A673 (cell line): ENCODE measurements around the gene NUP62. TPM values are rescaled to one million over a fixed set of nuclear protein-coding genes. Genes with fewer than 3 reads are reported as not detected.
A peak's percentile ranks its signal among the peaks of the same experiment; 100 is the strongest.

Experiments
- BruUV-seq: library from RNA; stranded (reverse); fragments of 400-500 nt; replicated peaks from 2 replicates; lab custom pipeline; 2021; lab: Mats Ljungman, UMichigan
- CTCF ChIA-PET: fragments of 300-600 bp; sonication (Branson Sonifier 250); formaldehyde crosslinking; loops from one replicate; lab custom pipeline; 2022; ENCODE audit warnings: antibody characterized with exemption; lab: Charles Lee
- POLR2A ChIA-PET: fragments of 300-600 bp; sonication (Branson Sonifier 250); formaldehyde crosslinking; loops from one replicate; lab custom pipeline; 2022; ENCODE audit warnings: antibody characterized with exemption; ENCODE audit not compliant: low non-redundant PET; lab: Charles Lee
- DNase-seq: peaks from one replicate; pipeline ENCODE4 v3.0.0-alpha.2; 2015; ENCODE audit warnings: low spot score
- H3K27ac ChIP-seq: fragments of 200-600 bp; sonication (generic); 2 replicates; pipeline ENCODE4 v1.5.1; 2016; ENCODE audit warnings: mixed run types, low read depth, mild to moderate bottlenecking, mixed read lengths, antibody characterized with exemption, low read length; ENCODE audit not compliant: poor library complexity, severe bottlenecking
- H3K27me3 ChIP-seq: fragments of 200-600 bp; sonication (generic); replicated peaks from 2 replicates; pipeline ENCODE4 v1.6.1; 2017; ENCODE audit warnings: mixed run types, low read depth, mild to moderate bottlenecking, mixed read lengths, antibody characterized with exemption, low read length; ENCODE audit not compliant: insufficient read depth, poor library complexity
- H3K36me3 ChIP-seq: fragments of 200-600 bp; sonication (generic); 2 replicates; pipeline ENCODE4 v1.6.1; 2016; ENCODE audit warnings: mixed run types, mild to moderate bottlenecking, mixed read lengths, antibody characterized with exemption, low read length; ENCODE audit not compliant: insufficient read depth, poor library complexity, severe bottlenecking
- H3K4me1 ChIP-seq: fragments of 200-600 bp; sonication (generic); 2 replicates; pipeline ENCODE4 v1.6.1; 2017; ENCODE audit warnings: mixed run types, mild to moderate bottlenecking, mixed read lengths, antibody characterized with exemption, low read length; ENCODE audit not compliant: insufficient read depth, poor library complexity, severe bottlenecking
- H3K4me3 ChIP-seq: fragments of 200-600 bp; sonication (generic); 2 replicates; pipeline ENCODE4 v1.5.1; 2016; ENCODE audit warnings: low read depth, mixed run types, mild to moderate bottlenecking, mixed read lengths, low read length; ENCODE audit not compliant: poor library complexity, severe bottlenecking
- H3K9me3 ChIP-seq: fragments of 200-600 bp; sonication (generic); 2 replicates; pipeline ENCODE4 v1.6.1; 2016; ENCODE audit warnings: mixed run types, low read depth, mild to moderate bottlenecking, mixed read lengths, antibody characterized with exemption, low read length; ENCODE audit not compliant: poor library complexity, severe bottlenecking
- EZH2 ChIP-seq: fragments of 200-600 bp; sonication (generic); IDR thresholded peaks from 2 replicates; pipeline ENCODE4 v1.6.1; 2017; ENCODE audit warnings: borderline replicate concordance, low read depth, mild to moderate bottlenecking, mixed read lengths, antibody characterized with exemption, low read length; ENCODE audit not compliant: poor library complexity, severe bottlenecking
- intact Hi-C: fragments of 100-400 bp; cut with micrococcal nuclease; formaldehyde crosslinking; loops from one replicate; pipeline ENCODE4 v1.10.0; 2022; ENCODE audit not compliant: unreplicated experiment
- total RNA-seq: library from RNA; stranded (reverse); gene quantifications from 2 replicates; pipeline ENCODE4 v1.2.3, GENCODE V29; 2021
- TF ChIP-seq, protein P1 (sequence below): fragments of 300-800, 200-600 bp; sonication (generic); conservative IDR thresholded peaks from 2 replicates; pipeline ENCODE4 v1.5.1; 2017; ENCODE audit warnings: low read depth, mild to moderate bottlenecking, antibody characterized with exemption, low read length, moderate library complexity, mixed read lengths

The NUP62 gene
- total RNA-seq, 1 experiment from 2014 or later, result 98.5 TPM

DNA sequence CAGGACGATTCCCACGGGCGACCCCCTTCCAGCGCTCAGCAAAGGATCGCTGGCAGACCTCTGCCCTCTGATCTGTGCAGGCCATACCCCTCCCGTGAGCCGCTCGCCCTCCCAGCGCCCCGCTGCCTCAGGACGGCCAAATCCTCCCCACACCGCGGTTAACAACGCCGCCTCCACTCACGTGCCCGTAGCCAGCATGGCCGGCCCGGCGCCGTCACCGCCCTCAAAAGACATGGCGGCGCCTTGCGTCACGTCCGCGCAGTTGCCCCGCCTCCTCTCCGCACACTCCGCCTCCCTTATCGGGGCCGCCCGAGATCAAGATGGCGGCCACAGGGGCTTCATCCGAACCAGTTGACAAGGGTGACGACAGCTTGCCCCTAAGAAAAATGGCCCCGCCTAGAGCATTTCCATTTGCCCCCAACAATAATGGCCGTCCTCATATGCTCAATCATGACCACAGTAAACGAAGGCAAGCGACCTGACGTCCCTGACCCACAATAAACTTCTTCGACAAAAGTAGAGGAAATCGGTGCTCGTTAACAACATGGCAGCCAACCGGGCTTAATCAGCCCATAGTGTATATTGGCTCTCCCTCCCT lies 52.8 kb downstream of the NUP62 start:
- ChIA-PET CTCF (interaction anchor here (0.6 kb wide), 1 partner anchor 11 kb away, joined by 10 read pairs; no protein-coding TSS in a partner anchor), POLR2A (interaction anchor here (0.5 to 1.0 kb wide), 5 partner anchors 11 to 883 kb away, joined by 3 to 8 read pairs (median 5); partner anchors contain the start of genes GYS1 and RUVBL2)
- H3K27me3 ChIP-seq, result no peaks in the 10 kb centered on the region
- H3K4me3 ChIP-seq, result peak overlapping the region; percentile 95
- peak overlapping the region; percentile 99 for H3K27ac ChIP-seq
- peaks cover 20% of the 10 kb centered on the region for H3K36me3 ChIP-seq
- peaks cover 17% of the 10 kb centered on the region for H3K4me1 ChIP-seq
- TF ChIP-seq, protein P1, sequence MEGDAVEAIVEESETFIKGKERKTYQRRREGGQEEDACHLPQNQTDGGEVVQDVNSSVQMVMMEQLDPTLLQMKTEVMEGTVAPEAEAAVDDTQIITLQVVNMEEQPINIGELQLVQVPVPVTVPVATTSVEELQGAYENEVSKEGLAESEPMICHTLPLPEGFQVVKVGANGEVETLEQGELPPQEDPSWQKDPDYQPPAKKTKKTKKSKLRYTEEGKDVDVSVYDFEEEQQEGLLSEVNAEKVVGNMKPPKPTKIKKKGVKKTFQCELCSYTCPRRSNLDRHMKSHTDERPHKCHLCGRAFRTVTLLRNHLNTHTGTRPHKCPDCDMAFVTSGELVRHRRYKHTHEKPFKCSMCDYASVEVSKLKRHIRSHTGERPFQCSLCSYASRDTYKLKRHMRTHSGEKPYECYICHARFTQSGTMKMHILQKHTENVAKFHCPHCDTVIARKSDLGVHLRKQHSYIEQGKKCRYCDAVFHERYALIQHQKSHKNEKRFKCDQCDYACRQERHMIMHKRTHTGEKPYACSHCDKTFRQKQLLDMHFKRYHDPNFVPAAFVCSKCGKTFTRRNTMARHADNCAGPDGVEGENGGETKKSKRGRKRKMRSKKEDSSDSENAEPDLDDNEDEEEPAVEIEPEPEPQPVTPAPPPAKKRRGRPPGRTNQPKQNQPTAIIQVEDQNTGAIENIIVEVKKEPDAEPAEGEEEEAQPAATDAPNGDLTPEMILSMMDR, result no peak
- no peak for TF ChIP-seq EZH2
- no TSS peak for BruUV-seq
- peak; percentile 99 for DNase-seq
- intact Hi-C loops, result loop anchor here (10.0 kb wide), 1 partner anchor 382 kb away; the partner anchor contains the start of gene RPS11
- H3K9me3 ChIP-seq, result no peaks in the 10 kb centered on the region

DNA sequence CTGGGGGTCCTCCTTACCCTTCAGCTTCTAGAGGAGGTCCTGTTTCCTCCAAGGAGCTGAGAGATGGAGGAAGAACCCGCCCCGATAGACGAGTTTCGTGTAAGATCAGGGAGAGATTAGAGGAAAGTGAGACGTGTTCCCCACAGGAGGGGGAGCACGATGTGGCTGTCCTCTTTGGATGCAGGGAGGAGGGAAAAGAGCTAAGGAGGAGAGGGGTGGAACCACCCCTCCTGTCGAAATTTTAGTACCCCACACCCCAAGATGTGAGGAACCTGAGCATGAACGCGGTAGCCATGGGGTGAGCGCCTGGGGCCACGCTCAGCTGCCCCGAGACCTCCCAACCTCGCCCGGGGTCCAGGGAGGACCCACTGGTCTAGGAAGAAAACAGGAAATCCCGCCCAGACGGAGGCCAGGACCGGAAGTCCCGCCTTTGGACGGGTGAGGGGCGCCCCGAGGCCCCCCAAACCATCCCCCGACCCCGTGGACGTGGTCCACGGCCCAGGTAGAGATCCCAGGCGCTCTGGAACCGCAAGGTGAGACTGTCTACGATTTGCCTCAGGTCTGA lies 53.4 kb downstream of the NUP62 start:
- intact Hi-C loops, result loop anchor here (10.0 kb wide), 1 partner anchor 381 kb away; the partner anchor contains the start of gene RPS11
- peaks cover 17% of the 10 kb centered on the region for H3K4me1 ChIP-seq
- TF ChIP-seq, protein P1, result no peak
- no peak for TF ChIP-seq EZH2
- peak overlapping the region; percentile 95 for H3K4me3 ChIP-seq
- DNase-seq, result peak; percentile 61
- H3K27ac ChIP-seq, result peak overlapping the region; percentile 99
- H3K27me3 ChIP-seq, result no peaks in the 10 kb centered on the region
- TSS peak; percentile 61 for BruUV-seq
- ChIA-PET CTCF (interaction anchor here (0.6 kb wide), 1 partner anchor 11 kb away, joined by 10 read pairs; no protein-coding TSS in a partner anchor), POLR2A (interaction anchor here (0.5 to 1.0 kb wide), 4 partner anchors 11 to 883 kb away, joined by 3 to 8 read pairs (median 5); partner anchors contain the start of genes GYS1 and RUVBL2)
- H3K36me3 ChIP-seq, result peaks cover 20% of the 10 kb centered on the region
- no peaks in the 10 kb centered on the region for H3K9me3 ChIP-seq

- peak overlapping the region; percentile 95 for H3K4me3 ChIP-seq
These were observed 54.1 kb downstream of the NUP62 start for GRCh38 chr19:49875177-49875576.

More at GRCh38 chr19:49875177-49875576, 54.1 kb downstream of the NUP62 start:
- intact Hi-C loops, result loop anchor here (10.0 kb wide), 1 partner anchor 380 kb away; the partner anchor contains the start of gene RPS11
- no peak for DNase-seq
- no peaks in the 10 kb centered on the region for H3K27me3 ChIP-seq
- TF ChIP-seq, protein P1, result no peak
- no peak for TF ChIP-seq EZH2
- H3K27ac ChIP-seq, result peak overlapping the region; percentile 99
- no TSS peak for BruUV-seq
- CTCF ChIA-PET, result no interaction called here
- H3K36me3 ChIP-seq, result peaks cover 13% of the 10 kb centered on the region
- POLR2A ChIA-PET, result interaction anchor here (1.0 kb wide), 1 partner anchor 10 kb away, joined by 3 read pairs; no protein-coding TSS in a partner anchor
- H3K4me1 ChIP-seq, result peaks cover 23% of the 10 kb centered on the region
- no peaks in the 10 kb centered on the region for H3K9me3 ChIP-seq
